T-helper 1 cell treated with Interleukin-12 subunit alpha and Interleukin-12 subunit beta and Interleukin-4 antibody, amounts not matched to agents 30 ng/mL and 1 ng/mL, for 36 hours (primary cell): Measurements from ENCODE around the gene TMA7B. TPM values are rescaled to one million over a fixed set of nuclear protein-coding genes. Genes with fewer than 3 reads are reported as not detected.

Experiments used
- intact Hi-C: fragments of 100-400 bp; cut with micrococcal nuclease; formaldehyde crosslinking; loops from one replicate; pipeline ENCODE4 v1.15.1; 2024
- total RNA-seq: library from RNA; stranded (reverse); gene quantifications from 2 replicates; pipeline ENCODE4 v1.2.3, GENCODE V29; 2022

Gene TMA7B
- total RNA-seq, 1 donor from 2014 or later: 8.2 TPM

DNA sequence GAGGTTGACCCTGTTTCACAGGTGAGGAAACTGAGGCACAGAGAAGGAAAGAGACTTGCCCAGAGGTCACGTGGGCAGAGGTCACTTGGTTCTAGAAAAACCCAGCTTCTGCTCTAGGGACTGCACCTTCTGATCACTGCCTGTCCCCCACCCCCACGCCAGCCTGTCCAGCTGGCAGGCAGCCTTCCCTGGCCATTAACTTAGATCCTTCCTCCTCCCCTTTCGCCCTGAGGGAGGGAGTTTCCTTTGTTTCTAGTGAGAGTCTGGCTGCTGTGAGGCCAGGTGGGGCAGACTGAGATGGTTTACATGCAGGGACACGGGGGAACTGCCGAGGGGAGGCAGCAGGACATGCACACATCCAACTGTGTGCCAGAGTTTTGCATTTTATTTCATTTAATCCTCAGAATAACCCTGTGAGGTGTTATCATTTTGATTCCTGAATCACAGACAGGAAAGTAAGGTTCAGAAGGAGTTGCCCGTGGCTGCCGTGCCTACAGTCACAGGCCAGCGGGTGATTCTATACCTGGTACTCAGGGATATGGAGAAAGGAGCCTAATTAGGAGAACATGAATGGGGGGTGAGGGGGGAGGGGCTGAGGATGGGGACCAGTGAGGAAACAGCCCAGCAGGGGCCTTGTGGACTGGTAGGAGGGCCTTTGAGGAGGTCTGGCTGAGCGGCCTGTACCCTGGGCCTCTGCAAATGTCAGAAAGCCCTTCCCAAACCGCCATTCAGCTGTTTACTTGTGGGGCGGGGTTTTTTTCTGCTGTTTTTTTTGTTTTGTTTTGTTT, 37.9 kb downstream of the TMA7B start:
- intact Hi-C loops: no loop called here

DNA sequence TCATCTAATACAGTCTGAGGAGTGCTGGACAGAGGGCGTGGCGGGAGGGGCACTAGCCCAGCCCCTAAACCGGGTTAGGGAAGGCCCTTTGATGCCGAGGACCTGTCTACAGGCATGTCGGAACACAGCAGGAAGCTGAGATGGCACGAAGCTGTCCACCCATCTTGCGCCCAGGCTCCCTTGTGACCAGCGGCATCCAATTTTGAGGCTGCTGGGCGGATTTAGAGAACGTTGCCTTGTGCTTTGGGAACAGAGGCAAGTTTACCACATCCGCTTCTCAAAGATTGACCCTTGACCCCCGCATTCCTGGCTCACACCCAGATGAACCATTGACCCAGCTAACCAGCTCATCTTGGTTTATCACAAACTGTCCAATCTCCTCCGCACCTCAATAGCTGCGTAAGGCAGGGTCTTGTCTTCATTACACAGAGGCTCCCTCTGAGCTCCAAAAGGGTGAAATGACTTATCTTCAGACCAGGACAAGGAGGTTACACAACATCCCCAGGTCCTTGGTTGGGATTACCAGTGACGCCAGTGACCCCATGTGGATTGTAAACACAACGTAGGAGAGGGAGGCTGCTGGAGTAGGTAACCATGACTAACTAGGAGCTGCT, 39.1 kb downstream of the TMA7B start:
- intact Hi-C loops: no loop called here

DNA sequence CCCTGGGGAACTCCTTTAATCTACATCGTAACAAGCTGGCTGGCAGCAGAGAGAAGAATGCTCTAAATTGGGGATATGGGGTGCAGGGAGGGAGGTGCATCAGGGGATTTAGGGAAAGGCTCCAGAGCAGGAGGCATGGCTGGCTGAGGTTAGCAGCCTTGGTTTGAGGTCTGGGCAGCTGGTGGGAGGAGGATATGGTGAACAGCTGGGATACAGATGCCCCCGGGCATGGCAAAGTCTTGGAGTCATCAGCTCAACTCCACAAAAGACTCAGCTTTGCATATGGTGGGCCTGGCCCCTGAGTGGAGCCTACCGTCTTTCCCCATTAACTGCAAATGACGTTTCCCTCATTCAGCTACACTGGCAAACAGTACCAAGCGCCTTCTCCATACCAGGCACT, 40.0 kb downstream of the TMA7B start:
- intact Hi-C loops: no loop called here

DNA sequence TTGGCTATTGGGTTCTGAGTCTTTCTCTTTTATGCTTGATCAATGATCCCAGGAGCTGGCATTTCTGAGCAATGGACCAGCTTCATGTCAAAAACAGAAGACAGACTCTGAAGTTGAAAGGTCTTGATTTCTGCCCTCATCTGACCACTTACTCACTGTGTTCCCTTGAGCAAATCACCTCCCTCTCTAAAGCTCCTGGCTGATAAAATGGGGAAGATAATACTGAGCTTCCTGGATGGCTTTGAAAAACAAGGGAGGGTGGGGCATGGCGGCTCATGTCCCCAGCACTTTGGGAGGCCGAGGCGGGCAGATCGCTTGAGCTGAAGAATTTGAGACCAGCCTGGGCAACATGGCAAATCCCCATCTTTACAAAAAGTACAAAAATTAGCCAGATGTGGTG, 40.9 kb downstream of the TMA7B start:
- intact Hi-C loops: no loop called here

DNA sequence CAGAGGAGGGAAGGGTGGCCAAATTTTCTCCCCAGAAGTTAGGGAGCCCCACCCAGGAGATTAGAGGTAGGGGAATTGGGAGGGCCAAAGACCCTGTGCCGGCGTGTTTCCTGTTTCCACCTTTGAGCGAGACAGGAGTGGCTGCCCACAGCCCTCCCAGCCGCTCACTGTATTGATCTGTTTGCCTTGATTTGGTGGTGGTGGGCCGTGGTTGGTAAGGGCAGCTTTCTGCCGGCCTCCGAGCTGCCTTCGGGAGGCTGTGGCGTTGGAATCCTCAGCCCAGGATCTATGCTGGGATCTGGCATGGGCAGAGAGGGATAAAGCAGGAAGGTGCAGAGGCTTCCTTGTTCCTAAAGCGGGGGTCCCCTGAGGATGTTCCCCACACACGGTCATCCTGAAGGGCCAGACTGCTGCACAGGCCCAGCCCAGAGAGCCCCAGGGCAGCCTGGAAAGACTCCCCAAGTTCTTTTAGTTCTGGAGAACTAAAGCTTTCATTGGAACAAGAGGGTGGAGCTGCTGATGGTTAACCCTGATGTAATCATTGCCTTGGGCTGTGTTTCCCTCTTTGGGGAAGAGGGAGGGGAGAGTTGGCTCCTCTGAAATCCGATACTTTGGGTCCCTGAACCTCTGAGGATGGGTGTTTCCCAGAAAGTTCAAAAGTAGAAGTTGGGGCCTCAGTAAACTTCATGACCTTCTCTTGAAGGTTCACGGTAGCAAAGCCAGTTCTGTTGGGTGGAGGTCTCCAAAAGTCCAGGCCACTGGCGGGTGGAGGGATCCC, 41.8 kb downstream of the TMA7B start:
- intact Hi-C loops: no loop called here

DNA sequence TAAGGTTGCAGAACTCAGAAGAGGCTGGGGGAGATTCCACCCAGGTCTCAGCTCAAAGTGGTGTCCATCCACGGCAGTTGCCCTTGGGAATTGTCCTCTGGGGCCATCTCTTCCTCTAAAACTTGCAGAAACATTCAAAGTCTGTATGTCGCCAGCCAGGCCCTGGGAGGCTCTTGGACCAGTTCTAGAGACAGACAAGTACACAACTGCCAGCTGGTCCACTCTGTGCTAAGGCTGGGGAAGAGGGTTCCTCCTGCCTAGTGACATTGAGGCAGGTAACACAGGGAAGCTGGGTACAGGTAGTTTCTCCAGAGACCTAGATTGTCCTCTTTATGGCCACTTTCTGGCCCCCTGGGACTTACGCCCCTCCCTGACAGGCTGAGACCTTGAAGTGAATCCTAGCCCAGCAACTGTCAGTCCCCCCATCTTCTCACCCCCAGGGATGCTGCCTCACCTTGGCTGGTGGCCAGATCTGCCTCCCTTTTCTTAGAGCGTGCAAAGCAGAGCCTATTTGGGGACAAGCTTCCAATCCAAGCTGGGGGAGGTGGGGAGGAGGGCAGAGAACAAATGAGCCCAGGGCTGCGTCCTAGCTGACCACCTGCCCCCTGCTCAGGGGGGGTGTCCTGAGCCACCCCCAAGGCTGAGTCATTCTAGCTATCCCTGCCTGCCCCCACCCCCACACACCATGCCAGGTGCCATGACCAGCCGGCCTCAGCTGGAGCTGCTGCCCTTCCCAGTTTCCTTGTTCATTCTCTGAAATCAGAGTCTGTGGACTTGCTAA, 42.9 kb downstream of the TMA7B start:
- intact Hi-C loops: no loop called here

DNA sequence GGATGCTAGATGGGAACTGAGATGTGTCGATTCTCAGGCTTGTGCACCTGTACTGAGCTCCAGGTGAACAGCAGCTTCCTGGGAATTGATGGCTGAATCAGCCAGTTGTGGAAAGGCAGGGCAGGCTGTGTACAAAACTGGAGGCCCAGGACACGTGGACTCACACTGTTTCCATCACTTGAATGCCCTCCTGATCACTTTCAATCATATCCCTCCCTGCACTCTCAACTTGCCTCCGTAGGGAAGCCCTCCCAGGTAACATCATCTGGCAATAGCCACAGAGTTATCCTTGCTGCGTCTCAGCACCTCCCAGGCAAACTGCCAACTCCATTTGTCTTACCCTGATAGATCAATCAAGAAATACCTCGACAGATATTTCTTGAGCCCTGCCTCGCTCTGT, 44.6 kb downstream of the TMA7B start:
- intact Hi-C loops: no loop called here

DNA sequence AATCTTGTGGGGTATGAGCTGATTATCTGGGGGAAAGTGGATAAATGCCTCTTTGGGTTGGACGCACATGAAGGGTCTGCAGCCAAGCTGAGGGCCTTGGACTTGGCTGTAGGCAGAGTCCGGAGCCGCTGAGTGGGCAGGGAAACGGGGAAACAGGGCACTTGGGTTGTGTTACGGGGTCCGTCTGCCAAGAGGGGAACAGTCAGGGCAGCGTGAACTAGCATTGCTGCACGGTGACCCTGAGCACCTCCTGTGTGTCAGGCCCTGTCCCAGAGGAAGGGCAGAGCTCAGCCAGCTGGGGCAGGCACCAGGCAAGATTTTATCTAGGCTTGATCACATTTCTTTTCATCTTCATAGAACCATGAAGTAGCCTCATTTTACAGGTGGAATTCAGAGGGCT, 46.4 kb downstream of the TMA7B start:
- intact Hi-C loops: no loop called here

DNA sequence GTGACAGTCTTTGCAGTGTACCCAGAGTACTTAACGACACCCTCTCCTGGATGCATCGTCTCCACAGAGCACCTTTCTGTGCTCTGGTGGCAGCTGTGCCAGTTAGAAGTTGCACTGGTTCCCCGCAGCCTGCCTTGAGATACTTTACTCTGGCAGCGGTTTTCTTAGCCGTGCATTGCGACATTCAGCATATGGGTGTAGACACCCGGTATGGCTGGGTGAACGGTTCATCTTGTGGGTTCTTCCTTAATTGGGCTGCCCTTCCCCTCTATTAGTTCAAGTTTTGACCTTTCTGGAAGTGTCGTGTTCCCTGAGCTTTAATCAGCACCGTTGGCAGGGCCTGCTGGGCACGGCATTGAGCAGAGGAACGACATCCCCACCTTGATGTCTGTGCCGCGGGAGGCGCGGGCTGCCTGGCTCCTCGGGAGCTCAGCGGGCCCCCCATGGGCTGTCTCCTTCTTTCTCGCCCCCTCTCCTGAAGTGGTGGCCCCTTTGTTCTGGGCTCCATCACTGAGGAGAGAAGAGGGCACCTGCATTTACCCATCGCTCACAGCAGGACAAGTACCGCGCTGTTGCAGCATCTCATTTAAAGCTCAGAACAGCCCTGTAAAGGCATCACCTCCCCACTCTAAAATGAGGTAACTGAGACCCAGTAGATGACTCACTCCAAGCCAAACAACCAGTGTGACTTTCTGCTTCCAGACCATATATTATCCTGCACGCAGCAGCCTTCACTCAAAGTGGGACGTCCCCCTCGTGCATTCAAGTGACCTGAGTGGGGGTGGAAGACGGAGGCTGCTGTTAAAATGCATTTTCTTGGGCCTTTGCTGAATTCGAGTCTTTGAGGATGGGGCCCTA, 47.9 kb downstream of the TMA7B start:
- intact Hi-C loops: no loop called here

DNA sequence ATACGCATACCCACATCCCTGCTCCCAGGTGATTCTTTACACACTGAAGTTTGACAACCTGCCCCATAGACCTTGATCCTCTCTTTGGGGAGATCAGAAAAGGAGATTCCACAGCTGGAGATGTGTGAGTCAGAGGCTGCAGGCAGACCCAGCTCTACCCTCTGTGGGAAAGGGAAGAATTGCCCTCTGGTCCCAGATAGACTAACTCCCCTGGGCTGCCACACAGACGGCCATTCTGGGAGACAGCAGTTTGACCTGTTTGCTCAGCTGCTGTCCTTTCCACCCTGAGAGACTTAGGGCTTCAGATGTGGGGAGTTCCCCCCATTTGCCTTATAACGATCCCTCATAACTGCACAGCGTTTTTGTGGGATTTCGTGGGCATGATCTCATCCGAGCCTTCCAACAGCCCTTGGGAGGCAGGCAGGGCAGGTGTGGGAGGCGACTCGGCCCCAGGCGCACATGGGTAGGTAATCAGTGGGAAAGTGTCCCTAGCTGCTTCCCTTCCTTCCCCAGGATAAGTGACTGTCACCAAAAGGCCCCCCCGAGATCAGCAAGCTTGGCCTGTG, 48.6 kb downstream of the TMA7B start:
- intact Hi-C loops: no loop called here

DNA sequence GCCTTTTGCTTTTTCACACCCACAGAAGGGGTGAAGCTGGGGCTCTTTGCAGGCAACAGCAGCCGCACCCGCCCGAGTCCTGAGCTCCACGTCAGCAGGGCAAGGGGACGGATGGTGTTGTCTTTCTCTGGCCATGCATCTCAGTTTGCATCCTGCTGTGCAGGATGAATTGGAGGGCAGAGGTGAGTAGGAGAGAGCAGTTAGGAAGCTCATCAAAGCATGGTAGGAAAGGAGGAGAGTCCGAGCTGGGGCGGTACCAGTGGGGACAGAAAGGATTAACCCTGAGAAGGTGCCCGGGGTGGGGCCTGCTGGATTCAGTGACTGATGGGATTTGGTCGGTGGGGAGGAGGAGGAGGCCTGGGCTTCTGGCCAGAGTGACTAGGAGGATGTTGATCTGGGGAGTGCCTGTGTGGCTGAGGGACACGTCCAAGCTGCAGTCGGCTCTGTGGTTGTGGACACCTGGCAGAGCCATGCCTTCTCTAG, 49.1 kb downstream of the TMA7B start:
- intact Hi-C loops: no loop called here

DNA sequence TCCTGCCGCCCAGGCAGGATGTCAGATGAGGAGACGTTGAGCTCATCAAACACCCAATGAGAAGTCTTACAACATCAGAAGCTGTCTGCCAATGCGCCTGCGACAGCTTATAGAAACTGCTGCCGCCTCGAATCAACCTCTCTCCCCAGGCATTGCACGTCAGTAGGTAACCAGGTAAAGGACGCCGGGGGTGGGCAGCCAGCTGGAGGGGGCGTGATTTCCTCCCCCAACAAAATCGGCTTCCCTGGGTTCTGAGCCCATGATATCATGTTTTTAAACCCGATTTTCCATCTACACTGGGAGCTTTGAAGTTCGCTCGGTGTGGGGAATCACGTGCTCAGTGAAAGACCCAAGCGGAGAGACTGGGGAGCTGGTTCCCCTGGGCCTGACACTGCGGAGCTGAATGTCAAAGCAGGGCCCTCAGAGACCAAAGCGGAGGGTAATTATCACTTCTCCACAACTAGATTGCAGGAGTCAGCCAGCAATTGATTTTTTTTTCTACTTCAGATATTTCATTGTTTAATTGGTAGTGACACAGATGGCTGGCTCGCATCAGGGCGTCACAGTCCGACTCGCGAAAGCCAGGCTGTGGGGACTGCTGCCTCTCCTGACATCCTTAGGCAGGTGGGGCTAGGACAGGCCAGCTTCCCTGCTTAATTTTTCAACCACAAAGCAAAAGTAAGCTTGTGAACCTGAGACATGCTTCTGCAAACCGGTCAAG, 49.9 kb downstream of the TMA7B start:
- intact Hi-C loops: no loop called here

DNA sequence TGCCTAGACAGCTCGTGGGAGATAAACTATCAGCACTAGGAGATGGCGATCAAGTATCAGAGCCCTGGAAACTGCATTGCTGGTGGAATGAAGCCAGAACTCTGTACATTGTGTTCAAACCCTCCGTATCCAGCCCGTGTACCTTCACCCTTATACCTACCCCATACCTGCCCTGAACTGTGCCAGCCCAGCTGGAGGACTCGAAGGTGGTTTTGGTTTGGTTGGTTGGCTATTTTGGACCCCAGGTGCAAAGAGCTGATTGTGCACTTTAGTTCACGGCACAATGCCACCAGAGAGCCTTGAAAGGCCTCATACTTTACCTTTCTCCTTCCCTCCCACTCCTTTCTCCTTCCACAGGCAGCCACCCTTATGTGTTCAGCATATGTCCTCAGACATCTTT, 50.5 kb downstream of the TMA7B start:
- intact Hi-C loops: no loop called here

Other genes with a start within 250 kb of the TMA7B start
- gene ENTHD1, start 66.6 kb upstream of the TMA7B start, total RNA-seq: 0.15 and 0.41 TPM in 2 replicates
- 151 and 157 TPM in 2 replicates for gene GRAP2, start 59.3 kb upstream of the TMA7B start, total RNA-seq
- 0.27 and 0.49 TPM in 2 replicates for gene FAM83F, start 34.6 kb downstream of the TMA7B start, total RNA-seq
- gene TNRC6B, start 217.5 kb downstream of the TMA7B start, total RNA-seq: 57.1 and 59.4 TPM in 2 replicates